IPS-18c (cell line): ENCODE measurements around the gene SCUBE3.
A peak's percentile ranks its signal among the peaks of the same experiment; 100 is the strongest.

Experiments used
- H3K4me3 ChIP-seq: 2 replicates; pipeline ENCODE4 v1.7.0; 2013; ENCODE audit warnings: low read depth, mild to moderate bottlenecking, low read length, moderate library complexity; ENCODE audit not compliant: insufficient read depth
- H3K9me3 ChIP-seq: one replicate; pipeline ENCODE4 v1.6.1; 2013; ENCODE audit warnings: mild to moderate bottlenecking, low read length, moderate library complexity; ENCODE audit not compliant: control insufficient read depth, insufficient read depth

Gene SCUBE3

DNA sequence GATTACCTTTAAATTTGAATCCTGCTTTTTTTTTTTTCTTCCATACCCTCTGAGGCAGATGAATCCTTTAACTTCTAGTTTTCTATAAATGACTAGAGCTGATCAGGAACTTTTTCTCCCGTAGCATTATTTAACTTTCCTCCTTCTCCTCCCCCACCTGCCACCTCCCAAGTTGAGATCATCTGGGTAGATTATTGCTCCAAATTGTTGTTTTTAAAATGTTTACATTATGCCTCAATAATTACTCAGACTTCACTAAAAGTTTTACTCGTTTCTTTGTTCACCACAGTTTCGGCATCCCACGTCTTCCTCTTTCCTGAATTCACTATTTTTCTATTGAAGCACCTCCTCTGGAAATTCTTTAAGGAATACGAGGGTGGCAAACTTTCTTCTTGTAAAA lies 16.6 kb upstream of the SCUBE3 start:
- H3K9me3 ChIP-seq: no peaks in the 10 kb centered on the region
- H3K4me3 ChIP-seq: no peak overlapping the region

DNA sequence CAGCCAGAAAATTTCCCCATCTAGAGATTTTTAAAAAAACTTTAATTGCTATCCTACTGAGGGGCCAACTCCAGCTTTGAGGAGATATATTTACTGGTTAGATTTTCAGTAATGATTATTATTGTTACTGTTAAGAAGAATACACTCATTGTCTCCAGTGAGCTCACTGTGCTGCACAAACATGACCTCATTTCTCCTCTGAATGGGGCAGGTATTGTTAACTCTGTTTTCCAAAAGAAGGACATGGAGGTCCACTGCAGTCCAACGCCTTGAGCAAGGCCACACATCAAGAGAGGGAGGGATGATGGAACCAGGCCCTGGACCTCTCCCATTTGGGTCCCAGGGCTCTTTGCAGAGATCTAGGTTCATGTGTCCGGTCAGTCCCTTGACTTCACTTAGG lies 13.9 kb upstream of the SCUBE3 start:
- no peak overlapping the region for H3K4me3 ChIP-seq
- no peaks in the 10 kb centered on the region for H3K9me3 ChIP-seq

DNA sequence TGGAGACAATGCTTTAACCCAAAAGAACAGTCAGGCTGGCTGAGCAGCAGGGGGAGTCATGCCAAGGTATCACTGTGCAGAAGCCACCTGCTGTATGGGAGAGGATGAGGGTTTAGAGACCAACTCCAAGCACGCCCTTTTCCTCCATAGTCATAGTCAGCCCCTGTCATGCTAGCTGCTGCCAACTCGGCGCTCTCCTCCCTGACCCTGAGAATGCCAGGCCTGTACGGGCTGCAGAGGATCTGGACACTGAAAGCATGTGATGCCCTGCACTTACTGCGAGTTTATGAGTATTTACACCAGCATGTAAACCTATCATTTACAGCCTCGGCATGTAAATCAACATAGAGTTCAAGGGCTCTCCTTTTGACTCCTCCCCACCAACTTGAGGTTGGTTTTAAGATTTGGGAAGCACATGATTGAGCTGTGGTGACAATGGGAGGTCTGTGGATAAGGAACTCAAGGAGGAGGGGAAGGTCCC lies 11.7 kb upstream of the SCUBE3 start:
- Histone ChIP-seq H3K9me3 (no peaks in the 10 kb centered on the region), H3K4me3 (no peak overlapping the region)

DNA sequence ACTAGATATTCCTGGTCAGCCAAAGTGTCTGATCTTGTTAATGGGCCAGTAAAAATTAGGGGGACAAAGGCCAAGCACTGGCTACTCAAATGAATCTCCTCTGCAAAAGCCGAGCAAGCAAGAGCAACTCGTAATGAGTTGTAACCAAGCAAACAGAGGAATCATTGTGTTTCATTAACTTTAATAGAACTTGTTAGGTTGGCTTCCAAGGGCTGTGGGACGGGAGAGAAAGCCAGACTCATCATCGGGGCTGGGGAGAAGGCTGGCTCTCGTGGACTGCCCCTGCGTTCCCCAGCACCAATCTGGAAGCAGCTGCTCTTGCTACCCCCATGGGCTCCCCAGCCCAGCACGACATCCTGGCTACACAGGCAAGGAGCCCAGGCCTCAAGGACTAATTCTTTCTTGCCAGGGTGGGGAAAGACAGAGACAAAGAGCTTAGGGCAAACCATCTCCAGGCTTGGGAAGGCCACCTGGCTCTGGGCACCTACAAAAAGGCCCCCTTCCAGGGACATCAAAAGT lies 10.5 kb upstream of the SCUBE3 start:
- H3K9me3 ChIP-seq: no peaks in the 10 kb centered on the region

DNA sequence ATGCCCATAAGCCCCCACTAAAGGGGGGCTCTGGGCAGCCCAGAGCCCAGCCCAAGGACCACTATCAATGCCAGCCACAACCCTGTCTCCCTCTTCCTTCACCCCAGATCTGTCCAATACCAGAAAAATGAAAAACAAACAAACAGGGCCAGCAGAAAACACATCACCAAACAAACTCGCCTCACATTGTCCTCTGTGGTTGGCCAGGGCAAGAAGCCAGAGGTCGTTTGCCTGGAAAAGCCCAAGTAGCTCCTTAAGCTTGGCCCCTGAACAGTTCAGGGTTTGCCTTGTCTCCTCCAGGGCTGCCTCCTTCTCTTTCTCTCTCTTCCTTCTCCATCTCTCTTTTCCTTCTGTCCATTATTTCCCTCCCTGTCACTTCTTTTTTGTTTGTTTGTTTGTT lies 10.1 kb upstream of the SCUBE3 start:
- H3K9me3 ChIP-seq: no peaks in the 10 kb centered on the region
- H3K4me3 ChIP-seq: no peak overlapping the region

More for the DNA sequence above, 10.5 kb upstream of the SCUBE3 start:
- H3K4me3 ChIP-seq: no peak overlapping the region

DNA sequence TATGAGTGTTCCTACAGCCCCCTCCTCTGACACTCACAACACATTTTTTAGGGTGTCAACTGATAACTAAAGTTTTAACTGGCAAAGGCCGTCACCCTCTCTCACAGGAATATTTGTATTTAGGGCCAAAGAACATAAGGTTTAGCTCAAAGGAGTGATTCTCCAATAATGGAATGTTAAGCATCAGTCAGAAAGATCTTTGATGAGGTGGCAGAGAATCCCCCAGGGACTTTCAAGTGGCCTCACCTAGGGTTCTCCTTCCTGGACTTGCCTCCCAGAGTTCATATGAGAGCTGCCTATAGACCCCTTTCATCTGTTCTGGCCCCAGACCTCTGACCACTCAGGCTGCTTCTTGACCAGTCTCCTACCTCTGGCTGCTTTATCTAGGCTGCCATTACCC lies 7.4 kb upstream of the SCUBE3 start:
- no peaks in the 10 kb centered on the region for H3K9me3 ChIP-seq
- no peak overlapping the region for H3K4me3 ChIP-seq

DNA sequence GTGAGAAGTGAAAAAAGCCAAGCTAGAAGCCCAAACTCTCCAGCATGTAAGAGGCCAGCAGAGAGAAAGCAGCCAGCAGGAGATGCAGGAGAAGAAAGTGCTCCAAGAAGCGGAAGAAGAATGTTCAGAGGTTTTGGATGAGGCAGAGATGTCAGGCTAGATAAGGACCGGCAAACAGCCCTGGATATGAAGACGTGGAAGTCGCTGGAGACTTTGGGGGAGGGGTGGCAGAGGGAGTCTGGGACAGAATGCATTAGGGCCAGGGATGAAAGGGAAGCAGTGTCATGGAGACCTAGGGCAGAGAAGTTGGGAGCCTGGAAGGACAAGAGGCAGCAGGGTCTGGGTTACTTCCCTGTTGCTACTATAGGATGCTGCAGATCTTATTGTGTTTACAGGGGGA lies 5.3 kb upstream of the SCUBE3 start:
- Histone ChIP-seq H3K4me3 (no peak overlapping the region), H3K9me3 (no peaks in the 10 kb centered on the region)

DNA sequence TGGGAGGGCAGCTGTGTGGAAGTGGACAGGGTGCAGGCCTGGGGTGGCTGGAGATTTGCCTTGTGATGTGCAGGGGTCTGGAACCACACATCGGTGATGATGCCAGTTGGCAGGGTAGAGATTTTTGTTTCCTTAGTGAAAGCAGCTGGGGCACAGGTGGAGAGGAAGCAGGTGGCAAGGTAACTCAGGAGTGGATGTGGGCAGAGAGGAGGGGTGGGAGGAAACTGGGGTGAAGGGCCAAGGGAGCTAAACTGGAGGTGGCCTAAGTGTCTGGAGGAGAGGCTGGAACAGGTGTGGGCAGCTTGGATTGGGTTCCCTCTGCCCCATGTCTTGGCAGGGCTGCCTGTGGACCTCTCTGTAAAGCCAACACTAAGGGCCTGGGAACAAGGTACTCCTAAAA lies 4.7 kb upstream of the SCUBE3 start:
- Histone ChIP-seq H3K4me3 (no peak overlapping the region), H3K9me3 (no peaks in the 10 kb centered on the region)

DNA sequence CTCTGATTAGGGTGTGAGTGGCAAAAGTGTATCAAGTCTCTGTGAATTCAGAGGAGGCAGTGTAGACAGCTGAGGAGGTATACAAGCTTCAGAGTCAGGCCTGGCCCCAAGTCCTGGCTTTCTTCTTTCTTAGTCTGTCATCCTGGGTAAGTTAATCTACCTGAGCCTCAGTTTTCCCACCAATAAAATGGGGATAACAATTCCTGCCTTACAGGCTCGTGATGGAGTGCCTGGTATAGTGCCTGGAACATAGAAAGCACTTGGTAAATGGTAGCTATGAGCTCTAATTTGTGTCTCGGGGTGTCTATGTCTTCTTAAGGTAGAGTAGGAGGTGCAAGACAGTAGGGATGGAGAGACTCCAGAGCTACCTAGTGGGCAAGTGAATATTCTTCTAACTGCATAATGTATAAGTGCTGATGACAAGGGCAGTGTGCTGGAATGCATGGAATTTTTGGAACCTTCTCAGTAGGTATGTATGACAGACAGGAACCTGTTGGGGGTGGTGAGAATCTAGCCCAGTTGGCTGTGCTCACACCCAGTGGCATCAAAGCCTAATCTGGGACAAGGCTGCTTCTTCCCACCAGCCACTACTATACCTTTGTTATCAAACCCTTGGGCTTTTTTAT lies 4.0 kb upstream of the SCUBE3 start:
- H3K9me3 ChIP-seq: no peaks in the 10 kb centered on the region
- H3K4me3 ChIP-seq: no peak overlapping the region

DNA sequence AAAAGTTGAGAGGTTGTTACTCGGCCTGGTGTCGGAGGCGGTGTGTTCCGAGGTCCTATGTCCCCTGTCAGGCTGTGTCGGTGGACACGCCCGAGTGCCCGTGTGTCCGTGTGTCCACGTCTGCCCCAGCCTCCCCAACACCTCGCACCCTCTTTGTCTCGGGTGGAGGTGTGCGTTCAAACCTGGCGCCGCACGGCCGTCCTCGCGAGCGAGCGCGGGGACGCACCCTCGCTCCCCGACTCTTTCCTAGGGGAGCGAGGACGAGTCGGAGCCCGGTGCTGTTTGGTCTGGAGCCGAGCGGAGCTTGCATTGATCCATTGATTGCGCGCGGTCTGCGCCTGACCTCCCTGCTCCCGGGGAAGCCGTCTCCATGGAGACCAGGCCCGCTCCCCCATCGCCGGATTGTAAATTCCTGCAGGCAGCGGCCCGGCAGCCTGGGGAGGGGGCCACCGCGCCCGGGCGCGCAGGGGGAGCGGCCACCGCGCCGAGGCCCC lies 411 bp upstream of the SCUBE3 start:
- H3K4me3 ChIP-seq: peak overlapping the region; percentile 64
- H3K9me3 ChIP-seq: no peaks in the 10 kb centered on the region

DNA sequence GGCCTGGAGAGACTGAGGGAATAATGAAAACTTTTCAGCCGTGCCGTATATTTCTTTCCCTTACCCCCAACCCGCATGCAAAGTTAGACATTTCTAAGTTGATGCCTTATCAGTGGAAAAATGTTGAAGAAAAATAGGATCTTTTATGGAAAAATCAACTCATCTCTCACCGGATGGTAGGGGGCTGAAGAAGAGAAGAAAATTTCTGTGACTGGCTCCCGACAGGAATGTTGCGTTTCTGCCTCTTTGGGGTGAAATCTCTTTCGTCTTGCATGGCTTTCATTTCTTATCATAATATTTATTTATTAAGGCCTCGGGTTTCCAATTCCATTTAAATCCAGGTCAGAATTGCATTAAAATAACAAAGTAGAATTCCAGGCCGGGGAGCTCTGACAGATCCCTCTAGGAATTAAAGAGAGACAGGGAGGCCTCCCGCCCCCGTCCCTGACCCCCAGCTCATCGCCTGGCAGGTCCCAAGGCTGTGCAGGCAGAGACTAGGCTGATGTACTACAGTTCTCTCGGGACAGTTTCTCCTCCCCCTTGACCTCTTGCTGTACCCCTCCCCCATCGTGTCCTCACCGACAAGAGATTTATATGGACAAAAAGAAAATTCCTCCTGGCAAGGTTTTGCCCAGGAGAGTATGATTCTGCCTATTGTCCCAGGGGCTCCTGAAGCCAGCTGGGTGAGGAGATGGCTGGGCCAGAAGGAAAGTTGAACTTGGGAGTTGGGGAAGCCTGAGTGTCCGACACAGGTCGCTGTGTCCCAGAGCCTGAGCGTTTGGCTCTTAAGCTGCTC lies 1.3 kb downstream of the SCUBE3 start:
- Histone ChIP-seq H3K4me3 (peak overlapping the region; percentile 64), H3K9me3 (no peaks in the 10 kb centered on the region)

DNA sequence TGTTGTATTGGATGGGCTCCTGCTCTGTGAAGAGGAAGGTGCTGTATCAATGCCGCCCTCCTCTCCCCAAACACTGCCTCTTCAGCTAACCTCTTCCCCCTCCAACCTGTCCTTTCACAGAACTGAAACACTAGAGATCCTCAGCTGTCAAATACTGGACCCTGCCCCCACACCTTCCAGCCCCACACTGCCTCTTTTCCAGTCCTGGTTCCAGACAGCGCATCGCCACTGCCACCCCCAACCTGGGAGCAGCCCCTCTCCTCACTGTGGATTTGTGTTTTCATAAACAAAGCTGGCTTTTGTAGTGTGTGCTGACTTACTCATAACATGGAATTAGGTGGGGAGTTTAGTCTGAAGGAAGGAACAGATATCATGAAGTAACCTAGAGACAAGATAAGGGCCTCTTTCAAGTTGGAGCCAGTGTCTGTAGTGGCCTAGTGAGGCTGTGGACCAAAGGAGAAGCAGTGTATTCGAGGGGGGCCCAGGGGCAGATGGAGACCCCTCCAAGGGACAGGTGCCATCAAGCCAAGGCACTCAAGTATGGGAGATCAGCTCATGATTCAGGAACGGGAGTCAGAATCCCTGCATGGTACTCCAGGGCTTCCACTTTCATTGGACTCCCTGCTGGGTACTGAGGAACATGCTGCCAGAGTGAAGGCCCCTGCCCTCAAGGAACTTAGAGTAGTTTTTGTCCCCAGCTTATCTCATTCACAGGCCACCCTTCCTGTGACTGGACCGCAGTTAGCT lies 2.1 kb downstream of the SCUBE3 start:
- Histone ChIP-seq H3K4me3 (peak overlapping the region; percentile 64; the same call in 1 of the 2 replicates), H3K9me3 (no peaks in the 10 kb centered on the region)

DNA sequence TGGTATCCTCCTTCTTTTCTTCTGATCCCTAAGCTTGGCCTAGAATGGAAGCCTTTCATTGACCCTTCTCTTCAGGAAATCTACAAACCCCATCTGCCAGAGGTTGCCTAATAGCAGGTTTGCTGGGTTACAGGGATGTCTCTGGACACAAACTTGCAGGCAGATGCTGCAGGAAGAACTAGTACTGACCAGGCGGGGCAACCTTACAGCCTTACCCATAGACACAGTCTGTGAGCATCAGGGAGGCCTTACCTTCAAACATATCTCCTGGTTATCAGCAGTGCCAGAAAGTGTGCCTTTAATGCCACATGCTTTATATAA lies 2.6 kb downstream of the SCUBE3 start:
- Histone ChIP-seq H3K9me3 (no peaks in the 10 kb centered on the region), H3K4me3 (no peak overlapping the region)

DNA sequence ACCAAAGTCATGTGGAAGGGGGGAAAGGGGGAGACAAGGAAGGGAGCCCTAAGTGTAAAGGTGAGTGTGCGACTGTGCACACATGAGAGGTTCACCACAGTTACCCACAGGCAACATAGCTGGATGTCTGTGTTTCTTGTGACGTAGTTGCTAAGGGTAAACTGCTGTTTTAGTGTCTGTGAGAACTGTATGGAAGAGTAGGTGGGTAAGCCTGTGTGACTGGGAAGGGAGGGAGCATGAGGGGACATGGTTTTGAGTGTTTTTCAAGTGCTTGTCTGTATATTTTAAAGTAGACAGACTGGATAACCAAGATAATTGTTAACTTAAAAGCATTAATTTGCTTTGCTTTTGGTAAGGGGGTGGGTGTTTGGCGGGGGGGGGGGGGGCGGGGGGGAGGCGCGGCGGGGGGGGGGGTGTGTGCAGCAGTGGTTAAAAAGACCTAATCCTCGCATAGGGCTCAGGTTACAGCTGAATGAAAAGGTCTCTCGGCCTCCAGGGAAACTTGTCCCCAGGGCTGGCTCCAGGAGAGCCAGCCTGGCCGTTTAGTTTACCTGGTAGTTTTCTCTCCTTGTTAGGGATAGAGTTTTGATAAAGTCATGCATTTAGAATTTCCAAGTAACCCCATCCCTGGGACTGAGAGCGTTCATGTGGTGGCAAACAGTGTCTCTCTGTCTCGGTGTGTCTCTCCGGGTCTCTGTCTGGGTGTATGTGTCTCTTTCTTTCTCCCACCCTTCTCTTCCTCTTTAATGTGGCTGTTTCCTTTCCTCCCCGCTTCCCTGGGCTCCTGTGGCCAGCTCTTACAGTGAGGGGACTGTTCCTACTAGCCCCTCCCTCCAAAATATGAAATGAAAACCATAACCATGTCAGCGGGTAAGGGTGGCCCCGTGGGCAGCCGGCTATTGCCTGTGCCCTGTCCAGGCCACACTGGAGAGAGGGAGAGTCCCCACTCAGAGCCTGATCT lies 3.4 kb downstream of the SCUBE3 start:
- H3K4me3 ChIP-seq: no peak overlapping the region
- no peaks in the 10 kb centered on the region for H3K9me3 ChIP-seq

DNA sequence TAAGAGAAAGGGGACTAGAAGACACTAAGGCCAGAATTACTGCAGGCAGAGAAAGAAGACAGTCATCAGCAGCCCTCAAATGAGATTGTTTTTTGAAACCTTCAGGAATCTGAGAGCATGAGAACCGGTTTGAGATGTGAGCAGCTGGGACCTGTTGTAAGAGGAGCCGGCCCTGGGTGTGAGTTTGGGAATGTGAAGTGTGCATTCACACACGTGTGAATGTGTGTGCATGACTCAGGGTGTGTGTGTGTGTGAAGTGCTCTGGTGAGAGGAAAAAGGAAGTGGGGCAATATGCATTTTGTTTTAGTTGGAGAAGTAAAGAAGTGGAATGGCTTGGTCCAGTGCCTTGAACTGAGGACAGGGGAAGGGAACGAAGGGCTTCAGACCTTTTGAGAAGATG lies 4.3 kb downstream of the SCUBE3 start:
- no peaks in the 10 kb centered on the region for H3K9me3 ChIP-seq
- H3K4me3 ChIP-seq: no peak overlapping the region

DNA sequence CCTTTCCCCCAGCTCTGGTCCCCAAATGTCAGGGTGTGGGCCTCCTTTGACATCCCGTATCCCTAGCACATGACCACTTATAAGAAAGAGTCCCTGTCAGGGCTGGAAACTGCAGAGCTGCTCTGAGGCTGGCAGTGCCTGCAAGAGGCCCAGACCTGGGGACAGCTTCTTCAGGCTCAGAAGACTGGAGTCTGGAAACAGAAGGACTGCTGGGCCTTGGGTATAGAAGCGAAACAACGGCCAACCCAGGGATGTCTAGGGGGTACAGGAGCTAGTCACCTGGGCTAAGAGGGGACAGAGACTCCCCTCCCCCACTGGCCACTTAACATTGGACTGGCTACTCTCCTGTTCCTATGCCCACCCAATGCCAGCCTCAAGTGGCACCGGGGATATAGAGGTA lies 4.7 kb downstream of the SCUBE3 start:
- Histone ChIP-seq H3K9me3 (no peaks in the 10 kb centered on the region), H3K4me3 (no peak overlapping the region)
